ENCODE results near the gene ABR. TPM values are rescaled to one million over a fixed set of nuclear protein-coding genes. Genes with fewer than 3 reads are reported as not detected.

Gene ABR
- 10 to 100 TPM in 11 of 12 donors, not detected in 1; 26.7 to 67.1 (median 33.2) TPM for polyA plus RNA-seq (ENCODE audit: insufficient read length in 12 of 12)
- long read RNA-seq, donor 1, full-length matches to known transcripts, result 12 of 23 reads
- long read RNA-seq, donor 1, partial matches to known transcripts, result 11 of 23 reads
- long read RNA-seq, donor 1, other reads (novel, unspliced or antisense), result 0 of 23 reads
- long read RNA-seq, donor 2, partial matches to known transcripts, result 0 of 7 reads
- long read RNA-seq, donor 2, other reads (novel, unspliced or antisense), result 0 of 7 reads
- long read RNA-seq, donor 3, full-length matches to known transcripts, result 1 of 1 reads
- long read RNA-seq, donor 3, partial matches to known transcripts, result 0 of 1 reads
- long read RNA-seq, donor 3, other reads (novel, unspliced or antisense), result 0 of 1 reads
- long read RNA-seq, donor 4, partial matches to known transcripts, result 0 of 1 reads
- long read RNA-seq, donor 4, other reads (novel, unspliced or antisense), result 0 of 1 reads
- long read RNA-seq, donor 5, transcript ABR-204 (8 exons, 1,049 nt), result major isoform, 5 of 10 reads
- long read RNA-seq, donor 5, partial matches to known transcripts, result 0 of 10 reads
- long read RNA-seq, donor 5, other reads (novel, unspliced or antisense), result 0 of 10 reads
- long read RNA-seq, donor 6, full-length matches to known transcripts, result 6 of 6 reads
- long read RNA-seq, donor 6, partial matches to known transcripts, result 0 of 6 reads
- long read RNA-seq, donor 6, other reads (novel, unspliced or antisense), result 0 of 6 reads
- long read RNA-seq, donor 7, partial matches to known transcripts, result 0 of 3 reads
- long read RNA-seq, donor 7, other reads (novel, unspliced or antisense), result 0 of 3 reads
- long read RNA-seq, donor 8, full-length matches to known transcripts, result 5 of 5 reads
- long read RNA-seq, donor 8, partial matches to known transcripts, result 0 of 5 reads
- long read RNA-seq, donor 8, other reads (novel, unspliced or antisense), result 0 of 5 reads
- long read RNA-seq, donor 9, partial matches to known transcripts, result 0 of 3 reads
- long read RNA-seq, donor 9, other reads (novel, unspliced or antisense), result 0 of 3 reads
- long read RNA-seq, donor 10, partial matches to known transcripts, result 0 of 2 reads
- long read RNA-seq, donor 10, other reads (novel, unspliced or antisense), result 0 of 2 reads
- long read RNA-seq, donor 11, full-length matches to known transcripts, result 2 of 57 reads
- long read RNA-seq, donor 11, partial matches to known transcripts, result 55 of 57 reads
- long read RNA-seq, donor 11, other reads (novel, unspliced or antisense), result 0 of 57 reads

DNA sequence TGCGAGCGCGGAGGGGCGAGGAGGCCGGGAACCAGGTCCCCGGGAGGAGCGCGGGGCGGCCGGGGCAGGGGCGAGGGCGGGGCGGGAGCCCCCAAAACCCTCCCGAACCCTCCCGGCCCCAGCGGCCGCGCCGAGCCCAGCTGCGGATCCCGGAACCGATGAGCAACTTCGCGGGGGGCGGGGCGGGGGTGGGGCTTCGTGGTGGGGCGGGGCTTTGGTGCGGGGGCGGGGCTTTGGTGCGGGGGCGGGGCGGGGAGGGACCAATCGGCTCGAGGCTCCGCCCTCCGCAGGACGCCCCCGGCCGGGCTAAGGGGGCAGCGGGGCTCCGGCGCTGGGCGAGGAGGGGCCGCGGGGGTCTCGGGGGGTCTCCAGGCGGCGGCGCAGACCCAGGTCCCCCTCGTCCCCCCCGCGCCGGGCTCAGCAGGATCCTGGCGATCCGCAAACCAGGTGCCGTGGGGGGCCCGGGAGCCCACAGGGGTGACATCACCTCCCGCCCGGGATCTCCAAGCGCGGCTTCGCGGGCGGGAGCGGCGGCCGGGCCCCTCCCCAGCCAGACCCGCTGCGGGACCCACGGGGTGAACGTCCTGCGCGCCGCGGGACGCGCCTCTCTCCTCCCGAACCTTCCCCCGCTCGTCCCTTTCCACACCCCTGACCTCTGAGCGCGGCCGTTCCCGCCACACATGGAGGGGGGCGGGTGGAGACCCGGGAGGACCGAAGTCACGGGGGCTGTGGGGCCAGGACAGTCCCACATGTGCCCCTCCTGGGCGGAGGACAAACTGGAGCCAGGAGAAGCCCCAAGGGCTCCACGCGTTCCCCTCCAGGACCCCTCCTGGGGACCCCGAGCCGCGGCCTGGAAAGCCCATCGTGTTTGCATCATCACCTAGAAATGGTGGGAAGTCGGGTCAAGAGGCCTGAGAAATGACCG, at the start of gene ABR:
TSS of gene ABR (minus strand) at position 164 of the 925 bp plus-strand sequence. CDS start 254 bp downstream, outside the sequence.
- no peak for DNase-seq

- DNase-seq, result no peak
Measured at GRCh38 chr17:1229349-1229899, 49.6 kb upstream of the ABR start.

DNA sequence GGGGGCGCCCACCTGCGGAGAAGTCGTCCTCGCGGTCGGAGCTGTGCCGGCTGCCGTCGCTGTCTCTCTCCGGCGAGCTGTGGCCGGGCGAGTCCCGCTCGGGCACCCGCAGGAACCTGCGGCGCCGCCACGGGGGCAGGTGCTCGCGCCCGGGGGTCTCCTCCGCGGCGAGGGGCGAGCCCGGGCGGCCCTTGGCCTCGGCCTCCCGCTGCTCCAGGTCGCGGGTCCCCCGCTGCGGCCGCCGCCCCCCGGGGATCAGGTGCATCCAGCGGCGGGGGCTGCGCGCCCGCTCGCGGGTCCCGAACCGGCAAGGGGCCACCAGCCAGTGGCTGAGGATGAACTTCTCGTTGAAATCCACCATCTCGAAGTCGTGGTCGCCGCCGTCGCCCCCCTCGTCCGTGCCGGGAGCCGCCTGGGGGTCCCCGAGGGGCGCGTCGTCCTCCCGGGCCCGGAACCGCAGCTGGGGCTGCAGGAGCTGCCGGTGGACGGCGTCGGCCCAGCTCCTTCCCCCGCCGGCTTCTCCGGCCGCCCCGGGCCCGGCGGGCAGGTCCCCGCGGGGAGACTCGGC, 49.1 kb upstream of the ABR start:
- DNase-seq, result no peak

- DNase-seq, result no peak
Measured at GRCh38 chr17:1227917-1228780, 48.4 kb upstream of the ABR start.

DNA sequence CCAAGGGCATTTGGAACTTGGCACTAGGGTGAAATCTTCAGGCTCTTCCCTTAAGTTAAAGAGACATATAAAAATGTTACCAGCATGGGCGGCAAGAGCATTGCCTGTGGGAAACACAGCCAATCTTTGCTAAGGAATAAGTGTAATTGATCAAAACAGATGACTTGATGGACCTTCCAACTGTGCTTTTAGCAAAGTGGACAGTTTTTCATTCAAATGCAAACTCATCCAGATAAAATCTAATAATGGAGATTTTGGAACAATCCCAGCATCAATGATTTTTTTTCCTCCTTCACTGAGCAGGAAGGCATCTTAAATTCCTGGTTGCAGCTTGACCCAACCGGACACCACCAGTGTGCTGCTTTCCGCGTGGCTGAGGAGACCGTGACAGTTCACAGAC, 47.6 kb upstream of the ABR start:
- no peak for DNase-seq

DNA sequence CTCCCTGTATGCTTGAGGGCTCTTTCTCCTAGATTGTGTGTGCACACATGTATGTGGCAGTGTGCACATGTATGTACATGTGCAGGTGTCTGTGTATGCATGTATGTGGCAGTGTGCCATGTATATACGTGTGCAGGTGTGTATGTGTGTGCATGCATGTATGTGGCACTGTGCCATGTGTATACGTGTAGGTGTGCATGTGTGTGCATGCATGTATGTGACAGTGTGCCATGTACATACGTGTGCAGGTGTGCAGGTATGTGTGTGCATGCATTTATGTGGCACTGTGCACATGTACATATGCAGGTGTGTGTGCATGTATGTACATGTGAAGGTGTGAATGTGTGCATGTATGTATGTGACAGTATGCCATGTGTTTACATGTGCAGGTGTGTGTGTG, 46.5 kb upstream of the ABR start:
- no peak for DNase-seq

GRCh38 chr17:1224330-1224729, 44.5 kb upstream of the ABR start:
- no peak for DNase-seq

GRCh38 chr17:1223662-1224061, 43.9 kb upstream of the ABR start:
- DNase-seq, result no peak

DNA sequence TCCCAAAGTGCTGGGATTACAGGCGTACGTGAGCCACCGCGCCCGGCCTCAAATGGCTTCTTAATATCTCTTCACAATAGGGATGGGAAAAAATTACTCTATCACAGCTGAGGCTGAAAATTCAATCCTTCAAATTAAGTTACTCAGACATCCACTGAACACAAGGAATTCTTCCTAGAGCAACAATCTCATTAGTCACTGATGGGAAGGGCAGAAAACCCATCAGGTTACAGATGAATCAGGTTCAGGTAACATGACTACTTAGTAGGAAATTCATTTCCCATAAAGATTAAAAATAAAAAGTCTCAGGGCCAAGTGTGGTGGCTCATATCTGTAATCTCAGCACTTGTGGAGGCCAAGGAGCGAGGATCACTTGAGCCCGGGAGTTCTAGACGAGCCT, 42.5 kb upstream of the ABR start:
- DNase-seq, result no peak

- DNase-seq, result no peak
Measured at GRCh38 chr17:1221209-1221608, 41.4 kb upstream of the ABR start.

GRCh38 chr17:1220346-1220745, 40.6 kb upstream of the ABR start:
- DNase-seq, result no peak

DNA sequence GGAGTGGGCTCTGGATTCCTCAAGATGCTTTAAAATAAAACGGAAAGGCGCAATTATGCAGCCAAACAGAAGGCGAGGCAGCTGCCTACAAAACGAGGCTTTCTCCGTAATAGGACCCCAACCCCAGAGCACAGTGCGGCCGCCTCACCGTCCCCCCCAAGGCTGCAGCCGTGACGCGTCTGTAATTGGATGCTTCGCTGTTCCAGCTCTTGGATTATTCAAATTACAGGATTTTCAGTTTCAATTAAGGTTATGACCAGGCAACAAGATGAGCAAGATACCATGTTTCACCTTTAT, 37.3 kb upstream of the ABR start:
- DNase-seq, result no peak

DNA sequence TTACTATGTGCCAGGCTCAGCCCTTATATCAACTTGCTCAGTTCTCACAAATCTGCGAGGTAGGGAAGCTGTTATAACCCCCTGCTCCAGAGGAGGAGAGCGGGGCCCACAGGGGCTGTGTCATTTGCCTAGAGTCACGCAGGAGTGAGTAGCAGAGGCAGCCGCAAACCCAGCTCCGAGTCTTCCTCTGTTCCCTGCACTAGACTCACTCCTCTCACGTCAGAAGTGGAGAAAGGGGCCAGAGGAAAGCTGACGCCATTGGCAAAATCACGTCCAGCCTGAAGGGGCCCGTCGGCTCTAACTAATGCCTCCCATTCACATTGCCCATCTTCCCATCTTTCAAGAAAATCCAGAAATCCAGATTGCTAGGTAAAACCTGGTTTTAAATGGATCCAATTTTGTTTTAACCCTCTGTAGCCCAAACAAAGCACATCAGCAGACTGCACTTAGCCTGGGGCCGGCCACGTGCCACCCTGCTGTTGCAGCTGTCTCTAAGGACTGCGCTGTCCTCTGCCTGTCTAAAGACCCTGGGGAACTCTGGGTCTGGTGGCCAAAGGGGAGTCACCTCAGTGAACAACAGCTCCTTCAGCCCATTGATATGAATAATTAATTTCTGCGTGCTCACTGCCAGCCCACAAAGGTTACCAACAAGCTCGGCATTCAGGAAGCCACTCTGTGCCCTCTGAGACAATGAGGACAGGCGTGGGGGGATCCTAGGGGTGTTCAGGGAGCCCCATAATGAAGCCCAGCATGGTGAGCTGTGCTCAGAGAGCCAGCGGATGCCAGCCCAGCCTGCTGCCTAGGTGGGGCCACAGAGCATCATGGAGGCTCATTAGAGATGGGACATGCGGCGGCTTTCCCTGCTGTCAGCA, 36.7 kb upstream of the ABR start:
- DNase-seq, result no peak

- no peak for DNase-seq
Measured at GRCh38 chr17:1212946-1213345, 33.2 kb upstream of the ABR start.

DNA sequence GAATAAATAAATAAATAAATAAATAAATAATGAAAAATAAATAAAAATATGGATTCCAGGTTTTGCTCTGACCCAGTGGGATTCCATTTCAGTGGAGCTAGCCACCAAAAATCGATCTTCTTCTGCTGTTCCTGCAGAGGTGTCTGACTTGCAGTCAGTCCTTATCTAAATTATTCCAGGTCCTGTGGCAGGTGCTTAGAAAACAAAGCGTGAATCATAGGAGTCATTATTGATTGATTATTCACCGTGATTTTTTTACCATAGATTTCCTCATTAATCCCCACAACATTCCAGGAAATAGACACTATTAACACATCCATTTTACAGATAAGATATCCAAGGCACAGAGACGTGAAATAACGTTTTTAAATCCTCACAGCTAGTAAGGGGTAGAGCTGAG, 31.5 kb upstream of the ABR start:
- DNase-seq, result no peak

DNA sequence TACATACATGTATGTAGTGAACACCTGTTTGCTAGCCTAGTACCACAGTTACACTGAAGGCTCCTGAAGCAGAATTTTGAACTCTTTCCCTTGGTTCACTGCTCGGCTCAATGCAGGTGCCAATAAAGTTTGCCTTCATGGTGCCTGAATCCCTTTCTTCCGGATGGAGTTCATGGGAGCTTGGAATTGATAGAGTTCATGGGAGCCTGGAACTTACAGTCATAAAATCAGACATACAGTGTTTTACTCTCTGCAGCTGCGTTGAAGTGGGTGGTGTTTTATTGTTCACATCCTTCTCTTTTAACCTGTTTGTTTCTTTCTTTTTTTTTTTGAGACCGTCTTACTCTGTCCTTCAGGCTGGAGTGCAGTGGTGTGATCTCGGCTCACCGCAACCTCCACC, 29.2 kb upstream of the ABR start:
- DNase-seq, result no peak

GRCh38 chr17:1206026-1206777, 26.4 kb upstream of the ABR start:
- DNase-seq, result no peak

- no peak for DNase-seq
Measured at GRCh38 chr17:1203967-1204291, 24.1 kb upstream of the ABR start.

Measured in muscle of arm (tissue), 14 donors.